H9 (cell line): Measurements from ENCODE around the gene SERTAD2. TPM values are rescaled to one million over a fixed set of nuclear protein-coding genes. Genes with fewer than 3 reads are reported as not detected.

Experiments
- DNase-seq: peaks from one replicate; pipeline ENCODE4 v3.0.0-alpha.2; 2017
- H2AFZ ChIP-seq: one replicate; pipeline ENCODE4 v1.6.1; 2013; ENCODE audit warnings: mild to moderate bottlenecking, low read length, control low read depth, moderate library complexity
- H2AK5ac ChIP-seq: 2 replicates; pipeline ENCODE4 v1.6.1; 2013; ENCODE audit warnings: low read length, control low read depth, mixed read lengths; ENCODE audit not compliant: insufficient read length
- H2BK120ac ChIP-seq: one replicate; pipeline ENCODE4 v1.6.1; 2013; ENCODE audit warnings: low read depth, mild to moderate bottlenecking, low read length, control low read depth, inconsistent platforms; ENCODE audit not compliant: poor library complexity, severe bottlenecking
- H2BK12ac ChIP-seq: 2 replicates; pipeline ENCODE4 v1.6.1; 2013; ENCODE audit warnings: low read length, control low read depth, mixed read lengths, low read depth; ENCODE audit not compliant: insufficient read length
- H2BK15ac ChIP-seq: 2 replicates; pipeline ENCODE4 v1.6.1; 2013; ENCODE audit warnings: low read depth, low read length, control low read depth
- H2BK20ac ChIP-seq: one replicate; pipeline ENCODE4 v1.6.1; 2013; ENCODE audit warnings: low read depth, mild to moderate bottlenecking, low read length, control low read depth, inconsistent platforms; ENCODE audit not compliant: poor library complexity, severe bottlenecking
- H2BK5ac ChIP-seq: 2 replicates; pipeline ENCODE4 v1.6.1; 2013; ENCODE audit warnings: low read length, control low read depth, mixed read lengths; ENCODE audit not compliant: insufficient read length
- H3K14ac ChIP-seq: 2 replicates; pipeline ENCODE4 v1.6.1; 2013; ENCODE audit warnings: low read length, control low read depth; ENCODE audit not compliant: insufficient read depth
- H3K18ac ChIP-seq: 2 replicates; pipeline ENCODE4 v1.6.1; 2013; ENCODE audit warnings: low read depth, mild to moderate bottlenecking, mixed read lengths, low read length, control low read depth; ENCODE audit not compliant: insufficient read length
- H3K23ac ChIP-seq: 2 replicates; pipeline ENCODE4 v1.6.1; 2013; ENCODE audit warnings: low read length, control low read depth, mixed read lengths, low read depth; ENCODE audit not compliant: insufficient read length
- H3K23me2 ChIP-seq: 2 replicates; pipeline ENCODE4 v1.6.1; 2013; ENCODE audit warnings: low read depth, mild to moderate bottlenecking, mixed read lengths, low read length, control low read depth; ENCODE audit not compliant: insufficient read length, poor library complexity, severe bottlenecking
- H3K27ac ChIP-seq: 2 replicates; pipeline ENCODE4 v1.5.1; 2013; ENCODE audit warnings: low read length, control low read depth, mixed read lengths, low read depth; ENCODE audit not compliant: insufficient read length
- H3K27me3 ChIP-seq: 2 replicates; pipeline ENCODE4 v1.6.1; 2013; ENCODE audit warnings: low read length, control low read depth, inconsistent platforms; ENCODE audit not compliant: insufficient read depth
- H3K4ac ChIP-seq: 2 replicates; pipeline ENCODE4 v1.6.1; 2013; ENCODE audit warnings: low read depth, mild to moderate bottlenecking, control low read depth, inconsistent platforms, low read length, moderate library complexity
- H3K4me1 ChIP-seq: 2 replicates; pipeline ENCODE4 v1.6.1; 2013; ENCODE audit warnings: low read length, control low read depth, inconsistent platforms; ENCODE audit not compliant: insufficient read depth
- H3K4me2 ChIP-seq: 2 replicates; pipeline ENCODE4 v1.6.1; 2013; ENCODE audit warnings: low read length, control low read depth, mixed read lengths; ENCODE audit not compliant: insufficient read length, insufficient read depth
- H3K56ac ChIP-seq: 2 replicates; pipeline ENCODE4 v1.6.1; 2013; ENCODE audit warnings: low read depth, mild to moderate bottlenecking, mixed read lengths, low read length, control low read depth; ENCODE audit not compliant: insufficient read length
- H3K79me1 ChIP-seq: 2 replicates; pipeline ENCODE4 v1.6.1; 2013; ENCODE audit warnings: low read depth, mild to moderate bottlenecking, moderate library complexity, low read length, control low read depth, inconsistent platforms; ENCODE audit not compliant: insufficient read depth, poor library complexity, severe bottlenecking
- H3K79me2 ChIP-seq: 2 replicates; pipeline ENCODE4 v1.6.1; 2013; ENCODE audit warnings: low read length, control low read depth, inconsistent platforms; ENCODE audit not compliant: insufficient read depth
- H3K9ac ChIP-seq: 2 replicates; pipeline ENCODE4 v1.6.1; 2013; ENCODE audit warnings: low read length, control low read depth, mixed read lengths; ENCODE audit not compliant: insufficient read length; ENCODE audit errors: extremely low read depth
- H3K9me3 ChIP-seq: one replicate; pipeline ENCODE4 v1.6.1; 2013; ENCODE audit warnings: low read depth, low read length, inconsistent platforms; ENCODE audit not compliant: control insufficient read depth
- H3T11ph ChIP-seq: one replicate; pipeline ENCODE4 v1.6.1; 2013; ENCODE audit warnings: mild to moderate bottlenecking, low read length, control low read depth, inconsistent platforms
- H4K20me1 ChIP-seq: one replicate; pipeline ENCODE4 v1.6.1; 2013; ENCODE audit not compliant: control insufficient read depth, insufficient read length, insufficient read depth
- H4K5ac ChIP-seq: 2 replicates; pipeline ENCODE4 v1.6.1; 2013; ENCODE audit warnings: low read depth, mild to moderate bottlenecking, mixed read lengths, low read length, control low read depth; ENCODE audit not compliant: insufficient read length
- H4K8ac ChIP-seq: replicated peaks from 2 replicates; pipeline ENCODE4 v1.6.1; 2013; ENCODE audit warnings: low read length, control low read depth, mixed read lengths, low read depth; ENCODE audit not compliant: insufficient read length
- H4K91ac ChIP-seq: 2 replicates; pipeline ENCODE4 v1.6.1; 2013; ENCODE audit warnings: low read depth, mild to moderate bottlenecking, moderate library complexity, mixed read lengths, low read length, control low read depth; ENCODE audit not compliant: insufficient read length
- H3K27ac Mint-ChIP-seq, 3 experiments: 2 replicates in 2 of 3; 3 replicates in 1 of 3; pipeline ENCODE4 v1.8.0; 2020 to 2021; ENCODE audit warnings: mixed read lengths in 3 of 3, mild to moderate bottlenecking in 1 of 3, moderate library complexity in 1 of 3
- H3K27me3 Mint-ChIP-seq: 2 replicates; pipeline ENCODE4 v1.8.0; 2021; ENCODE audit warnings: low read depth, mild to moderate bottlenecking, moderate library complexity, mixed read lengths
- H3K36me3 Mint-ChIP-seq, 3 experiments: 2 replicates in 2 of 3; 3 replicates in 1 of 3; pipeline ENCODE4 v1.8.0; 2020 to 2021; ENCODE audit warnings: low read depth in 3 of 3, mixed read lengths in 3 of 3; ENCODE audit not compliant: insufficient read depth in 1 of 3
- H3K4me1 Mint-ChIP-seq, 2 experiments: 2 replicates each; pipeline ENCODE4 v1.8.0; 2020; ENCODE audit warnings: mixed read lengths in 2 of 2
- H3K4me3 Mint-ChIP-seq, 2 experiments: 2 replicates in 1 of 2; 3 replicates in 1 of 2; pipeline ENCODE4 v1.8.0; 2020 to 2021; ENCODE audit warnings: mild to moderate bottlenecking in 2 of 2, mixed read lengths in 2 of 2, moderate library complexity in 1 of 2
- H3K9me3 Mint-ChIP-seq, 2 experiments: 2 replicates in 1 of 2; 3 replicates in 1 of 2; pipeline ENCODE4 v1.8.0; 2020; ENCODE audit warnings: mild to moderate bottlenecking in 2 of 2, mixed read lengths in 2 of 2, moderate library complexity in 1 of 2
- WGBS: extraction: QIAGEN DNeasy Blood & Tissue Kit; methylation state at CpG from one replicate; pipeline ENCODE4 v1.1.7; 2013; ENCODE audit warnings: missing lambda C conversion rate, low lambda C conversion rate, mixed read lengths; ENCODE audit not compliant: insufficient read length; ENCODE audit errors: extremely low coverage; 5-methylcytosine and 5-hydroxymethylcytosine counted together
- total RNA-seq: library from RNA; stranded (reverse); gene quantifications from 2 replicates; pipeline ENCODE4 v1.2.1, GENCODE V29; 2021
- TF ChIP-seq, protein P1 (sequence below): fragments of 200-600 bp; sonication (generic); conservative IDR thresholded peaks from 3 replicates; pipeline ENCODE4 v1.8.0; 2021; ENCODE audit warnings: antibody characterized with exemption, mild to moderate bottlenecking

Gene SERTAD2
- total RNA-seq, 1 experiment from 2014 or later: 3.5 TPM

DNA sequence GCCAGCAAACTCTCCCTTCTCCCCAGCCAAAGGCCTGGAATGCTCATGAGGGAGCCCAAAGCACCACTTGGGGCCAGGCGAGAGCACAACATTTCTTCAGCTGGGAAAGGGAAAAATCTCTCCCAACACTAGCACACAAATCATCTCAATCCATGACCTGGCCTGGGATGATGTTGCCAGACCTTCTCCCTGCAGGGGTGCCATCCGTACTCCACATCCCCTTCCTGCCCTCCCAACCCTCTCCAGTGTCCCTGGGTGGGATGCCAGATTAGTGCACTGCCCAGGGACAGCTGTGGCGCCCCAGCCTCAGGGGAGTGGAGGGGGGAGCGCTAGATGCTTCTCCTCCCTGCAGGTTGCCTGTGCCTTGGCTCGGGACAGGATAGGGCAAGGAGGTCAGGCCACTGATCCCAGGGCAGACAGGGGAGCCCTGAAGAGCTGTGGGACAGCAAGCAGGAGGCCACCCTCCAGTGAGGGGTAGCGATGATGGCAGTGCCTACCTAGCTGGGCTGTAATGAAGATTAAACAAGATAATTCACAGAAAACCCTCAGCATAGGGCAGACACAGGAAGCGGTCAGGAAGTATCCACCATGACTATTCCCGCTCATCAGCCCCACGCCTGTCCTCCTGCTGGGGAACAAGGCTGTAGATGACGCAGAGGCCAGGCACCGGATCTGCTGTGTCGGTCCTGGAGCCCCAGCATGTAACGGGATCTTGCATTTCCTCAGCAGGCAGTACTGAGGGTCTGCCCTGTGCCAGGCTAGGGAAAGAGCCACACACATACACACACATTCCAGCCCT lies 31.1 kb downstream of the SERTAD2 start:
- Mint-ChIP-seq H3K4me3 (no peak overlapping the region), H3K36me3 (no peaks in the 10 kb centered on the region), H3K27ac (peak overlapping the region in 2 of 3 experiments; percentile 89 to 96; a peak in 3 of 7 replicates), H3K9me3 (no peaks in the 10 kb centered on the region), H3K27me3 (peaks cover 4% of the 10 kb centered on the region; the same call in 1 of the 2 replicates), H3K4me1 (peaks cover 48 to 68% of the 10 kb centered on the region in 2 experiments)
- Histone ChIP-seq H2BK15ac (no peak overlapping the region), H3K79me1 (no peaks in the 10 kb centered on the region), H3K9me3 (no peaks in the 10 kb centered on the region), H3K4ac (no peak overlapping the region), H3K14ac (no peak overlapping the region), H4K5ac (no peak overlapping the region), H3K4me1 (peaks cover 2% of the 10 kb centered on the region; the same call in 1 of the 2 replicates), H3K27ac (no peak overlapping the region), H2BK120ac (no peak overlapping the region), H2BK5ac (no peak overlapping the region), H3K79me2 (no peaks in the 10 kb centered on the region), H4K20me1 (no peaks in the 10 kb centered on the region), H2AK5ac (no peak overlapping the region), H4K8ac (no peak overlapping the region), H2BK12ac (no peak overlapping the region), H3T11ph (no peak overlapping the region), H3K4me2 (no peak overlapping the region), H4K91ac (no peak overlapping the region), H3K23ac (no peak overlapping the region), H3K18ac (no peak overlapping the region), H3K56ac (no peak overlapping the region), H2BK20ac (no peak overlapping the region), H3K9ac (no peak overlapping the region), H2AFZ (no peak overlapping the region), H3K23me2 (no peaks in the 10 kb centered on the region), H3K27me3 (no peaks in the 10 kb centered on the region)
- TF ChIP-seq, protein P1, sequence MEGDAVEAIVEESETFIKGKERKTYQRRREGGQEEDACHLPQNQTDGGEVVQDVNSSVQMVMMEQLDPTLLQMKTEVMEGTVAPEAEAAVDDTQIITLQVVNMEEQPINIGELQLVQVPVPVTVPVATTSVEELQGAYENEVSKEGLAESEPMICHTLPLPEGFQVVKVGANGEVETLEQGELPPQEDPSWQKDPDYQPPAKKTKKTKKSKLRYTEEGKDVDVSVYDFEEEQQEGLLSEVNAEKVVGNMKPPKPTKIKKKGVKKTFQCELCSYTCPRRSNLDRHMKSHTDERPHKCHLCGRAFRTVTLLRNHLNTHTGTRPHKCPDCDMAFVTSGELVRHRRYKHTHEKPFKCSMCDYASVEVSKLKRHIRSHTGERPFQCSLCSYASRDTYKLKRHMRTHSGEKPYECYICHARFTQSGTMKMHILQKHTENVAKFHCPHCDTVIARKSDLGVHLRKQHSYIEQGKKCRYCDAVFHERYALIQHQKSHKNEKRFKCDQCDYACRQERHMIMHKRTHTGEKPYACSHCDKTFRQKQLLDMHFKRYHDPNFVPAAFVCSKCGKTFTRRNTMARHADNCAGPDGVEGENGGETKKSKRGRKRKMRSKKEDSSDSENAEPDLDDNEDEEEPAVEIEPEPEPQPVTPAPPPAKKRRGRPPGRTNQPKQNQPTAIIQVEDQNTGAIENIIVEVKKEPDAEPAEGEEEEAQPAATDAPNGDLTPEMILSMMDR: peak; percentile 55
- DNase-seq: peak; percentile 59
- WGBS: no CpG with 5 or more reads among the region's 13 CpGs
